D341Med (cell line): Measurements from ENCODE around the gene NHERF2.

Experiments used
- DNase-seq: peaks from one replicate; pipeline ENCODE4 v3.0.0; 2012; ENCODE audit warnings: low spot score

NHERF2 gene

DNA sequence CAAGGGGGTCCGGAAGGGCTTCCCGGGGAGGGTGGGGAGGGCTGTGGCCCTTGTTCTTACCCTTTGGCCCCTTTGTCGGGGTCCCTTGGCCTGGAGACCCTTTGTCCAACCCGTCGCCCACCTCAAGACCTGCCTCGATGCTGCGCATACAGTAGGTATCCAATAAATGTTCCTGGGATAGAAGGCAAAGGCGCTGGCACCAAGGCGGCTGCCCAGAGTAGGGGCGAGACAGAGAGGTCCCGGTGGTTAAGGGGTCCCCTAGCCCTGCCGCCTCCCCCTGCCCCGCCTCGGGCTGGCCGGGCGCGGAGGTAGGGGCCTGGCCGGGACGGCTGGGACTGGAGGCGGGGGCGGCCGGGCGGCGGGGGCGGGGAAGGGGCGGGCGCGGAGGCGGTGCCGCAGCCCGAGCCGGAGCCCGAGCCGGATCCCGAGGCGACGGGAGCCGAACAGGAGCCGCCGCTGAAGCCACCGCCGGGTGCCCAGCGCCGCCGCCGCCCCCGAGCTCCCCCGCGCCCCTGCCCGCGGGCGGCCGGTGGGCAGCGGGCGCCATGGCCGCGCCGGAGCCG lies at the start of gene NHERF2:
TSS of gene NHERF2 (plus strand) at position 442 of the 563 bp plus-strand sequence. CDS start at position 546, 104 bp downstream.
- DNase-seq, result peak; percentile 83

DNA sequence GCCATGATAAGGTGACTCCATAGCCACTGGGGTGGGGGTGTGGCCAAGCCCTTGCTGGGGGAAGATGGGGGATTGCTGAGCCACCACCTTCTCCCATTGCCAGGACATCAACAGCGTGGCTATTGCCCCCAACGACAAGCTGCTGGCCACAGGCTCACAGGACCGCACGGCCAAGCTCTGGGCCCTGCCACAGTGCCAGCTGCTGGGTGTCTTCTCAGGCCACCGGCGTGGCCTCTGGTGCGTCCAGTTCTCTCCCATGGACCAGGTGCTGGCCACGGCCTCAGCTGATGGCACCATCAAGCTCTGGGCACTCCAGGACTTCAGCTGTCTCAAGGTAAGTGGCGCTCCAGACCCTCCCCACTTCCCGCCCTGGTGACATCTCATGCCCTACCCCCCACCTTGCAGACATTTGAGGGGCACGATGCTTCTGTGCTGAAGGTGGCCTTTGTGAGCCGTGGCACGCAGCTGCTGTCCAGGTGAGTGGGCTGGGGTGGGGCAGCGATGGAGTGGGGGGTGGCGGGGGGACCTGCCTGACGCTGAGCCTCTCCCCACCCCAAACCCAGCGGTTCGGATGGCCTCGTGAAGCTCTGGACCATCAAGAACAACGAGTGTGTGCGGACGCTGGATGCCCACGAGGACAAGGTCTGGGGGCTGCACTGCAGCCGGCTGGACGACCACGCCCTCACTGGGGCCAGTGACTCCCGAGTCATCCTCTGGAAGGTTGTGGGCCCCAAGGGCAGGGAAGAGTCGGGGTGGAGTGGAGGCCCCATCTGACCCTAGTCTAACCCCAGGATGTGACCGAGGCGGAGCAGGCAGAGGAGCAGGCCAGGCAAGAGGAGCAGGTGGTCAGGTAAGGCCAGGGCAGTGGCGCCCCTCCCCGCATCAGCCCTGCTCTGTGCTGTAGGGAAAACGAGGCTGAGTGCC lies 49.5 kb upstream of the NHERF2 start:
- DNase-seq, result no peak

DNA sequence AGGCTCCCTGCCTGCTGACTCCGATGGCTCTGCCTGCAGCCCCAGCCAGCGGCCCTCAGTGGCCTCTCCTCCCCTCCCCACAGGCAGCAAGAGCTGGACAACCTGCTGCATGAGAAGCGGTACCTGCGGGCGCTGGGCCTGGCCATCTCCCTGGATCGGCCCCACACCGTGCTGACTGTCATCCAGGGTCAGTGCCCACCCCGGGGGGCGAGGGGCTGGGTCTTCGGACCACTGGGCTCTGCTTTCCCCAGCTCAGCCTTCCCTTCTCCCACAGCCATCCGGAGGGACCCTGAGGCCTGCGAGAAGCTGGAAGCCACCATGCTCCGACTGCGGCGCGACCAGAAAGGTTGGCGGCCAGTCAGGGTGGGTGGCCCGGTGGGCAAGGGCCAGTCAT lies 48.8 kb upstream of the NHERF2 start:
- DNase-seq, result no peak

DNA sequence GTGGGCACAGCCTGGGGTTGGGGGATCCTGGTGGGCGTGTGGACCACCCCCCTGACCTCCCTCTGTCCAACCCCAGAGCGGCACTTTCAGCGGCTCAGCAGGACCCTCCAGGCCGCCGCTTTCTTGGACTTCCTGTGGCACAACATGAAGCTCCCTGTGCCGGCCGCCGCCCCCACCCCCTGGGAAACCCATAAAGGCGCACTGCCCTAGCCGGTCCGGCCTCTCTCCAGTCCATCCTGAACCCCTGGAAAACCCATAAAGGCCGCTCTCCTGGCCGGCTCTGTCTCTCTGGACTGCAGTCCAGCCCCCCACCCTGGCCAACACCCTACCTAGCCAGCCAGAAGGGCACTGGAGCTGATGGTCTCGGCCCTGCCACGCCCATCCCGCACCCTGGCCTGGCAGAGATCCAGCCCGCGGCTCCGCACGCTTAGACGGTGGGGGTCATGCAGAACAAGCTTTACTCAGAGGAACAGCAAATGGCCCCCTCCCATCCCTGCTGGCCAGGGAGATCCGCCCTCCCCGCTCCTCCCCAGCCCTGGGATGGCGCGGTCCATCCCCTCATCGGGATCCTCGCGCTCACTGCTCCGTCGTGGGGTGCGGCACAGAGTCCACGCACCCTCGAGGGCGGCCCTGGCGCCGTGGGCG lies 48.1 kb upstream of the NHERF2 start:
- DNase-seq, result no peak

DNA sequence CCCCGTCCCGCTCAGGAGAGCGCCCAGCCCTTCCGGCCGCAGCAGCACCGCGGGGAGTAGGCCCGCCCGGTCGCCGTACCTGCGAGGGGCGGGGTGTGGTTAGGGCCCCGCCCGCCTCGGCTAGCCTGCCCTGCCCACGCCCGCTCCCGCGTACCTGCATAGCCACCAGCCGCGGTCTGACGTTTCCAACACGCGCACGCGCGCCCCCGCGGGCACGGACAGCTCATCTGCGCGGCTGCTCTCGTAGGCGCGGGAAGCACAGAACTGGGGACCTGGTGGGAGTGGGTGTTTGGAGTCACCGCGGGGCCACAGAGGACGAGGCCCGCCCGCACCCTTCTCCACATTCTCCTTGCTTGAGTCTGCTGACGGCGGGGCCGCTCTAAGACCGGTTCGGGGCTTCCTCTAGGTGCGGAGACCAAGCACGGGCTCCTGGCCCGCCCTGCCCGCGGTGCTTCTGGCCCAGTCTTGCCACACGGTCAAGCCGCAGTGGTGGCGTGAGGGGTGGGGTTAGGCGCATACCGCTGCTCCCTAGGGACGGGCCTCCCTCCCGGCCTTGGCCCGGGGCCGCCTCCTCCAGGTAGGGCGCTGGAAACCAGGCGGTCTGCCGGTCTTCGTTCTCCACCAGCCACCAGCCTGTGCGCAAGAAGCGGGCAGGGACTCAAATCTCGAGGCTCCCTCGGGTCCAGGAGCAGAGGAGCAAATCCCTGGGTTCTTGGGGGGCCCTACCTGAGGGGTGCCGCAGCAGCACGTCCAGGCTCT lies 47.3 kb upstream of the NHERF2 start:
- no peak for DNase-seq

DNA sequence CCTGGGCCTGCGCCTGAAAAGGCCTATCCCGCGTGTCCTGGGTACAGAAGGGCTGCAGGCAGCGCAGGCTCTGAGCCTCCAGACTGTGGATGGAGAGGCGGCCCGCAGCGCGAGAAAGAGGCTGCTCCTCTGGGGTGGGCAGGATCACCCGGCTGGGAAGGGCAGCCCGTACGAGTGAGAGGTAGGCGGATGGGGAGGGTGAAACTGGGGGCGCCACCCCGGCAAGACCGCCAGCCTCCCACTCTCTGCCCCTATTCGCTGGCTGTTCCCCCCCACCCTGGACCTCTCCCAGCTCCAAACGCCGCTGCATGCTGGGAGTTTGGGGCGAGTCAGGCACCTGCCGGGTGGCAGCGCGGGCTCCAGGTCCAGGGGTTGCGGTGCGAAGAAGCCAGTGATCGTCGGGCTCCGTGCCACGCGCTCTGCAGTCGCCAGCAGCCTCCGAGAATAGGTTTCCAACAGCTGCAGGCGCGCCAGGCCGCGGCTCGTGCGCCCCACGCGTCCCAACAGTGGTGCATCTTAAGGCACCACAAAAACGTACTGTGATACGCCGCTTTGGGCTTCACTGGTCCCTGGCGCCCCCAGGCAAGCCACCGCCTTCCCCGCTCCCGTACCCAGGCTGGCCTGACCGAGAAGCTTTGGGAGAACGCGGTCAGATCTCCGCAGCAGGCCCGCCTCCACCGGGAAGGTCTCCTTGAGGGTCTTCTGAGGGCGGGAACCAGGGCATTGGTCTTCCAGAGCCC lies 46.5 kb upstream of the NHERF2 start:
- DNase-seq, result no peak

DNA sequence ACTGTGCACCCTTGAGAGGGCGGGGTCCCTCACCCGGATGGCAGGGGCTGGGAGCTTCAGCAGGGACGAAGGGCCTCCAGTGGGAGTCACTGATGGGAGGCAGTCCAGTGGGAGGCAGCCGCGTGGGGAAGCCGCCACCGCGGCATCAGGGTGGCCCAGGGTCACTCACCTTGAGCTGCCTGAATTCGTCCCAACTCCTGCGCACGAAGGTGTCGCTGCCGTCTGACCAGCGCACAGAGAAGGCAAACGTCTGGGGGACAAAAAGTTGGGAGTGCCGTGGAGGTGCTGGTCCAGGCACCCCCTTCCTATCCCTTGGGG lies 46.0 kb upstream of the NHERF2 start:
- no peak for DNase-seq

DNA sequence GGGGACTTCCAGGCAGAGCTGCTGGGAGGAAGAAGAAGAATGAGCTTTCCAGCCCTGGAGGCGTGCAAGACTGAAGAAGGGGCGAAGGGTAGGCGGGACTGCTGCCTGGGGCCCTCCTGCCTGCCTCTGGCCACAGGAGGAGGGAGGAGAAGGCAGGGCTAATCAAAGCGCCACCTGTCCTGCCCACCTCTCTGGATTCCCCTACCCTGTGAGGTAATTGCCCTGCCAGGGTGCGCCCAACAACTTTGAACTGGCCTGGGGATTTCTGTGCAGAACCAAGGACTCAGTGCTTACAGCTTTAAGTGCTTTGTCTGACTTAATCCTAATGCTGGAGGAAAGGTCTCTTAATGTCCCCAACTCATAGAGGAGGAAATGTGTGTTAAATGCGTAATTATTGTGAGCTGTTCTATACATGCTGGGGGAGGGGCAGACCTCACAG lies 45.3 kb upstream of the NHERF2 start, which contains the start of gene NOXO1:
TSS of gene NOXO1 (minus strand) at position 72 of the 439 bp plus-strand sequence. CDS start 290 bp downstream, outside the sequence.
- no peak for DNase-seq

DNA sequence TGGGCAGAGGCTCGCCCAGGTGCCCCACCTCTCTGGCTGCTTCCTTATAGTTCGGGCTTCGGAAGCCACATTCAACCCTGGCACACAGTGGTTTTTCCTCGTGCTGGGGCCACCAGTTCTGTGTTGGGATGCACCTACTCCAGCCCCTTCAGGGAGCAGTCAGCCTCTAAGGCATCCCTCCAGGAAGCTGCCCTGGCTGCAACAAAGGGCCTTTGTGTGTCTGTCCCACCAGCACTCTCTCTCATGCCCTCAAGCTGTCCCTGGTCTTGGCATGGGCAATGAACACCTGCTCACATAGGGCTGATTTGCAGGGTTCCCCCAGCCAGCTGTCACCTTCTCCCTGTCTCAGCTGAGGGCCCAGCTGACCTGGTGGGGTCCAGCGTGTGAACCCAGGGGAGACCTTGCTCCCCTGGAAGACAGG lies 44.7 kb upstream of the NHERF2 start:
- DNase-seq, result no peak

DNA sequence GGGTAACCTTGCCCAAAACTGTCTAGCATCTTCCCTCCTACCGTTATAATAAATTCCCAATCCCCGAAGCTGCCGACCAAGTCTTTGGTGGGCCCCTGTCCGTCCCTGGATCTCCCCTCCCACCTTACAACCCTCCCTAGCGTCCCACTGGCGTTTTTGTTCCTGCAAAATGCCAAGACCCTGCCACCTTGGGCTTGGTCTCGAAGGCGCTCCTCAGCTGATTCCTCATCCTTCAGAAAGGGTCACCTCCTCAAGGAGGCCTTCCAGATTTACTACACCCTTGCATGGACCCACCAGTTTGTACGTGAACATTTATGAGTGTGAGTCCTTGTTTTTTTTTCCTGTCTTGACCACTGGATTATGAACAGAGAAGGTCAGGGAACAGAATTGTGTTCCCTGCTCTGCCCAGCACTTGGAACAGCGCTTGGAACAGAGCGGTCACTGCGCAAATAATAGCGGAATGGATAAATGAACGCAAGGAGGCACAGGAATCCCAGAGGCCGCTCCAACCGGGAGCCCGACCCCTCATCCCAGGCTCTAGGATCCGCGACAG lies 43.6 kb upstream of the NHERF2 start:
- no peak for DNase-seq

DNA sequence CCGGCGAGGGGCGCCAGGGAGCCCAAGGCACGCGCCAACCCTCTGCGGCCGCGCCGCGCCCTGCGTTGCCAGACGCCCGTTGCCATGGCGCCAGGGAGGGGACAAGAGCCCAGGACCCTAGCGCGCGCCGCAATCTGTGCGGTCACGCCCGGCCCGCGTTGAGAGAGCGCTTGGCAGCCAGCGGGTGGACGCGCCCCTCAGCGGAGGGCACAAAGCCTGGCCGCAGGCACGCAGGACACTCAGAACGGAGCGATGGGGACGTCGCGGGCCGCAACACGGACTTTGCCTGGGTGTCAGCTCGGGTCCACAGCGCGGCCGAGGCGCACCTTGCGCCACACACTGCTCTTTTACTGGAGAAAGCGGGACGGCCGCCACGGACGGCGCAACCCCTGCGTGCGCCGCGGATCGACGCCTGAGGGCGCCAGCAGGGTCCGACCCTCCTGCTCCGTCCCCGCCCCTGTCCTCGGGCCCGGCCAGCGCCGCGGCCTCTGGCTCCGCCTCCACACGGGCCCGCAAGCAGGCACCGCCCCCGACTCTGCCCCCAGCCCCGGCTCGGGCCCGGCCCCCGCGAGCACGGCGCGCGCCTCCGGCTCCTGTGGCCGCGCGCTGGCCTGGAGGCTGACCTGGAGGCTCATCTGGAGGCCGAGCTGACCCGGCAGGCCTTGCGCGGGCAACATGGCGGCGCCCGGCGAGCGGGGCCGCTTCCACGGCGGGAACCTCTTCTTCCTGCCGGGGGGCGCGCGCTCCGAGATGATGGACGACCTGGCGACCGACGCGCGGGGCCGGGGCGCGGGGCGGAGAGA lies 43.0 kb upstream of the NHERF2 start, which contains the start of gene GFER:
TSS of gene GFER (plus strand) at position 650 of the 803 bp plus-strand sequence. CDS start at position 676, 26 bp downstream.
- peak; percentile 97 for DNase-seq

DNA sequence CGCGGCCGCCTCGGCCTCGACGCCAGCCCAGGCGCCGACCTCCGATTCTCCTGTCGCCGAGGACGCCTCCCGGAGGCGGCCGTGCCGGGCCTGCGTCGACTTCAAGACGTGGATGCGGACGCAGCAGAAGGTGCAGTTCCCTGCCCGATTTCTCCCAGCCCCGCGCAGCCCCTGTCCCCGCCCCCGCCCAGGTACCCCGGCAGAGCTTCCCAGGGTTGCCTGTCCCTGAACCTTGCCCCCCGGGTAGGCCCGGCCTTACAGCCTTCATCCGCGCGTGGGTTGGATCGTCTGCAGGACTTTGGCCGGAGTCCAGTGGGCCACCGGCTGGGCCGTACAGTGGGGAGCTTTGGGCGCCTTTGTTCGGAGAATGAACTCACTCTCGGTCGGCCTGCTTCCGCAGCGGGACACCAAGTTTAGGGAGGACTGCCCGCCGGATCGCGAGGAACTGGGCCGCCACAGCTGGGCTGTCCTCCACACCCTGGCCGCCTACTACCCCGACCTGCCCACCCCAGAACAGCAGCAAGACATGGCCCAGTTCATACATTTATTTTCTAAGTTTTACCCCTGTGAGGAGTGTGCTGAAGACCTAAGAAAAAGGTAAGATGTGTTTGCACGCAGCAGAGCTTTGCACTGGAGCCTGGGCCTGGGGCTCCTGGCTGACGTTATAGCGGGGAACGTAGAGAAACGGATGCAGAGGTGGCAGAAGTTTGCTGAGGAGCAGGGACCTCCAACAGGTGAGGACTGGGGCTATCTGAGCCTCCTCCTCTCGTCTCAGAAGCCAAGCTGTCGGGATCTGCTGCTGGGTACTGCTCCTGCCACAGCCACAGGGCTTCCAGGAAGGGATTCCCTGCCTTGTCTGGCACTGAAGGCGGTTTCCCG lies 42.1 kb upstream of the NHERF2 start:
- DNase-seq, result no peak

DNA sequence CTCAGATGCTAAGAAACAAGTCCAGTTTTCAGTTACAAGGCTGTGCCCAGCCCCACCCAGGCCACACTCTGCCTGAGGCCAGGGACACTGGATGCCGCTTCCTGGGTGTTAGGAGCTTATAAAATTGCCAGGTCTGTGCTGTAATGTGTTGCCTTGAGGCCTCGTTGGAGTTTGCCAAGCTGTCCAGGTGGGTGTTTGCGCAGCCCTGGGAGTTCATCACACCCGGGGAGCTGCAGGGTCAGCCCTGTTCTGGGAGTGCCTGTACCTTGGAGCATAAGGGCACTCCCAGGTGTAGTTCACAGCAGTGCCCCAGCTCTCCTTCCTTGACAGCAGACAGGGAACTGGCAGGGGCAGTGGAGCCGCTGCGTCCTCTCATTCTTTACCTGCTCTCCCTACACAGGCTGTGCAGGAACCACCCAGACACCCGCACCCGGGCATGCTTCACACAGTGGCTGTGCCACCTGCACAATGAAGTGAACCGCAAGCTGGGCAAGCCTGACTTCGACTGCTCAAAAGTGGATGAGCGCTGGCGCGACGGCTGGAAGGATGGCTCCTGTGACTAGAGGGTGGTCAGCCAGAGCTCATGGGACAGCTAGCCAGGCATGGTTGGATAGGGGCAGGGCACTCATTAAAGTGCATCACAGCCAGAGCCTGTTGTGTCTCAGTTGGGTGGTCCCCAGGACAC lies 41.1 kb upstream of the NHERF2 start:
- DNase-seq, result no peak

DNA sequence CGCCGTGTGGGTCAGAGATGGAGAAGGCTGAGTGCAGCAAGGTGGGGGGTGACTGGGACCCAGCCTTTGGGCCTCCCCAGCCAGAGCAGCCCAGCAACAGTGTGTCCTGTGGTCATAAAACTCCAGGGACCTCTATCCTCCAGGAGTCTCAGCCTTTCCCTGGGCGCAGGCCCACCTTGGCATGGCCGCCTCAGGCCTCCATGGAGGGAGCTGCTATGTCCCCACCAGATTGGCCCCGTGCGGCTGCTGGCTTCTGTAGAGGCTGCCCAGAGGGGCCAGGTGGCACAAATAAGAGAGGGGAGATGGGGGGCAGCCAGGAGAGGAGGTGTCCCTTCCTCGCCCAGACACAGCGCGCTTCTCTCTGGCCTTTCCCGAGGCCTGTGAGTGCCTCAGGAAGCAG lies 39.5 kb upstream of the NHERF2 start:
- no peak for DNase-seq

DNA sequence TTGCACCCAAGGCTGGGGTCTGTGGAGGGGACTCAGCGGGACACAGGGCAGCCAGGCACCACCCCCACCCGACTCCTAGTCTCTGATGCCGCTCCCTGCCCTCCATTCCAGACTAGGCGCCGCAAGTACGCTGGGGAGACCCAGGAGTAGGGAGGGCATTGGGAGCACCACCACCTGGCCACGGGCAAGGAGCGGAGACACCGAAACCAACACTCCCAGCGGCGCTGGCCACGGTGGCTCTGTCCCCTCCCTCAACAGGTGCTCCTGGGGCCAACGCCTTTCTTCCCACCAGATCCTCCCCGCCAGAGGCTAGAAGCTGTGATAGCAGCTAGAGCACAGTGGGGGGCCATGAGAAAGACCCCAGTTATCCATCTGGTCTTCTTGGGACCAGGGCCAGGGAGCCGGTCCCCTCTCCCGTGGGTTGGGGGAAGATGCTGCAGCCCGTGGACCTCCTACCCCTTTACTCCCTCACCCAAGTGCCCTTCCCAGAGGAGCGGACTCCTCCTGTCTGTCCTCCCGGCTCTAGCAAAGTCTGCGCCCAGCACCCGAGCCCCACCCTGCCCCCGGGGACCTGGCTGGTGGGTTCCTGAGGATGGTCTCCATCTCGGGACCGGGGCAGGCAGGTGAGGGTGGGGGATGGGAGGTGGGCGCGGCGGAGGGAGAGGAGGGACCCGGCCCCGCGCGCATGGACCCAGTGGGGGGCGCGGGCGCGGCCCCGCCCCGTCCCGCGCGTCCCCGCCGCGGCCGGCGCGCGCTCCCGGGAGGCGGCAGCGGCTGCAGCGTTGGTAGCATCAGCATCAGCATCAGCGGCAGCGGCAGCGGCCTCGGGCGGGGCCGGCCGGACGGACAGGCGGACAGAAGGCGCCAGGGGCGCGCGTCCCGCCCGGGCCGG lies 37.2 kb upstream of the NHERF2 start, which contains the start of gene SYNGR3:
TSS of gene SYNGR3 (plus strand) at position 762 of the 892 bp plus-strand sequence. CDS start 133 bp downstream, outside the sequence.
- peak; percentile 70 for DNase-seq

DNA sequence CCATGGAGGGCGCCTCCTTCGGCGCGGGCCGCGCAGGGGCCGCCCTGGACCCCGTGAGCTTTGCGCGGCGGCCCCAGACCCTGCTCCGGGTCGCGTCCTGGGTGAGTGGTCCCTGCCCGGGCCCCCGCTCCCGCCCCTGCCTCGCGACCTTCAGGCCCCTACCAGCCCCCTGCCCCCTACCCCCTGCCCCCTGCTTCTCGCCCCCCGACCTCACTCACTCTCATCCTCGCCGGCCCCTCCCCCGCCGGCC lies 36.7 kb upstream of the NHERF2 start:
- no peak for DNase-seq

DNA sequence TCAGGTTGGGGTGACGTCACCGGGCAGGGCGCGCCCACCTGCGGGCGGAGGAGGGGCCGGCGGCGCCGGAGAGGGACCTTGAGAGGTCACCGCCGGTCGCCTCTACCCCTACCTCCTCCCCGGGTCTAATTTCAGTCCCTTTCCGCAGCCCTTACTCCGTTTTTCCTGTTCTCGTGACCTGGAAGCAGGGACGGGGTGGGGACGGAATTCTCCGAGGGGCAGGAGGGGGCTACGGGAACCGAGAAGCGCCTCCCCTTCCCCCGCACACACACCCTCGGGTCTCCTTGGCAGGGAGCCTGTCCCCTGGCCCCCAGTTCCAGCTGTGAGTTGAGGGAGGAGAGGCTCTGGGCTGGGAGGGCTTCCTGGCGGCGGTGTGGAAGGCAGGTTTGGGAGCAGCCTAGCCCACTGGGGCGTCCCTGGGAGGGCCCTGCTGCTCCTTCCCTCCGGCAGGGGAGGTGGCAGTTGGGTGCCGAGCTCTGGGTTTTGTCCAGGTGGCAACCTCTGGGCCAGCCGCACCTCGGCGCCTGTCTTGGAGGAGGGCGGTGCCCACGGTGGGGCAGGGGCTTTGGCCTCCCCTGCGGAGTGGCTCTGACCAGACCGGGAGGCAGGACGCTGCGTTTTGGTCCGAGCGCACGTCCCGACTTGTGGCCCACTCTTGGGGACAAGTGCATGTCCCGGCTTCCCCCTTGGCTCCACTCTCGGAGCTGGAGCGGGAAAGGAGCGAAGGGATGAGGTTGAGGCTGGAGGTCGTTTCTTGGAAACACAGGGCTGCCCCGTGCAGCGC lies 36.2 kb upstream of the NHERF2 start:
- no peak for DNase-seq
